ENCODE measurements around the gene GABBR2. TPM values are rescaled to one million over a fixed set of nuclear protein-coding genes. Genes with fewer than 3 reads are reported as not detected.

GABBR2 gene
- total RNA-seq, 2 donors from 2014 or later: not detected

DNA sequence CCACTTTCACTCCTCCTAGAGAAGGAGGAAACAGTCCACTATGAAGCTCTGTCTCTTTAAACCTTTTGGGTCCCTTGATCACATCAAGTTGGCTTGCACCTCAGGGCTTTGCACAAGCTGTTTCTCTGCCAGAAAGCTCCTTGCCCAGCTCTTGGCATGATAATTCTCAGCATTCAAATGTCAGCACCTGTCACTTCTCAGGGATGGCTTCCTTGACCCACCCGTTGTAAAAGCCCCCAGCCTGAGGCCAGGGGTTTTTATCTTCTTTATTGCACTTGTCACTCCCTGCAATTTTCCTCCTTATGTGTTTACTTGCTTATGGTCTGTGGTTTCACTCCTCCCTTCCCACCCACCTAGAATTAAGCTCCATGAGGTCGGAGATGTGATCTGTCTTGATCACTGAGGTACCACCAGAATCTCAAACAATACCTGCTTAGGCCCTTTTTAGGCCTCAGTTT, 252.6 kb downstream of the GABBR2 start:
- Histone ChIP-seq H3K27me3 (no peaks in the 10 kb centered on the region), H3K4me1 (no peaks in the 10 kb centered on the region), H3K36me3 (replicated peaks in 1 of 2; ENCODE audit: insufficient read depth in 1 of 2, low read depth in 2 of 2) (no peaks in the 10 kb centered on the region), H3K9me3 (no peaks in the 10 kb centered on the region), H3K27ac (no peak overlapping the region), H3K4me3 (no peak overlapping the region)
- no peak for TF ChIP-seq POLR2A (IDR thresholded peaks at IDR 0.05)
- TF ChIP-seq, protein P1, sequence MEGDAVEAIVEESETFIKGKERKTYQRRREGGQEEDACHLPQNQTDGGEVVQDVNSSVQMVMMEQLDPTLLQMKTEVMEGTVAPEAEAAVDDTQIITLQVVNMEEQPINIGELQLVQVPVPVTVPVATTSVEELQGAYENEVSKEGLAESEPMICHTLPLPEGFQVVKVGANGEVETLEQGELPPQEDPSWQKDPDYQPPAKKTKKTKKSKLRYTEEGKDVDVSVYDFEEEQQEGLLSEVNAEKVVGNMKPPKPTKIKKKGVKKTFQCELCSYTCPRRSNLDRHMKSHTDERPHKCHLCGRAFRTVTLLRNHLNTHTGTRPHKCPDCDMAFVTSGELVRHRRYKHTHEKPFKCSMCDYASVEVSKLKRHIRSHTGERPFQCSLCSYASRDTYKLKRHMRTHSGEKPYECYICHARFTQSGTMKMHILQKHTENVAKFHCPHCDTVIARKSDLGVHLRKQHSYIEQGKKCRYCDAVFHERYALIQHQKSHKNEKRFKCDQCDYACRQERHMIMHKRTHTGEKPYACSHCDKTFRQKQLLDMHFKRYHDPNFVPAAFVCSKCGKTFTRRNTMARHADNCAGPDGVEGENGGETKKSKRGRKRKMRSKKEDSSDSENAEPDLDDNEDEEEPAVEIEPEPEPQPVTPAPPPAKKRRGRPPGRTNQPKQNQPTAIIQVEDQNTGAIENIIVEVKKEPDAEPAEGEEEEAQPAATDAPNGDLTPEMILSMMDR (IDR thresholded peaks at IDR 0.05): no peak
- DNase-seq: no peak
- intact Hi-C loops (cut with DNase I): no loop called here
- WGBS, 2 donors: 35 to 45% methylated on average over 2 of the region's 2 CpGs
- ATAC-seq: no peak

DNA sequence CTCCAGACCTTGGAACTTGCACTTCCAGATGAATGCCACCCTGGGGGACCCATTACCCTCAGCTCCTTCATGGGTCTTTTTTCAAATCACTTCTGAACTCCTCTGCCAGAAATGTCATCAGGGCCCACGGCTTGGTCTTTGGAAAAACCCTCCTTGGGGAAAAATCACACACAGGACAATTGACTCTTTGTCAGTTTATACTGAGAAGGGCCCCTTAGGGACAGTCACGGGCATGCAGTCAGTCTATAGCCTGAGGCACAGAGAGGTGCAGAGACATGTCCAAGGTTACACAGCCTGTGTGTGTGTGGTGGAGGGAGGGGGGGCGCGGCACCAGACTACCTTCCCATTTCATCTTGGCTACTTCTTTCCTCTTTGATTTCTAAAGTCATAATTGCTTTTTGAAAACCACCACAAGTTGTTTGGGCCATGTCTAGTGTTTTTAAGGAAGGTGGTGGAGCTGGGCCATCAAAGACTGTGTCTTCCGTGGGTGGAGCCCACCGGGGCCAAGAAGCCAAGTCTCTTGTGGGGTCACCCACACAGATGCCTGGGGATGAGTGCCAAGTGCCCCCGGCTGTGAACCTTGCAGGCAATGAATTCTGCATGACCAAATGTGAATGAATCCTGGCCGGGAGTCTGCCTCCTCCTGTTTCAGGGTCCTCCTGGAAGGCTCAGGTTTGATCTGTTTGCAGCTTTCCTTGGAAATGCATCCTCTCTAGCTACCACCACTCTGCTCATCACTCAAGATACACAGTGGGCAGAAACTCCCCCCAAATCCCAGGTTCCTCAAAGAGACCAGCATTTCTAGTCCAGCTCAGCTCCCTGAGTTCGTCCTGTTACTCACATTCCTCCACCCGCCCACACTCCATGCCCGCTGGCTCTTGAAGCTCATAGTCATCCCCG, 253.2 kb downstream of the GABBR2 start:
- no peak overlapping the region for H3K27ac ChIP-seq
- intact Hi-C loops (cut with DNase I): no loop called here
- ATAC-seq (no peak), DNase-seq (no peak)
- no peaks in the 10 kb centered on the region for H3K9me3 ChIP-seq
- no peaks in the 10 kb centered on the region for H3K36me3 ChIP-seq (replicated peaks in 1 of 2; ENCODE audit: insufficient read depth in 1 of 2, low read depth in 2 of 2)
- H3K27me3 ChIP-seq: no peaks in the 10 kb centered on the region
- TF ChIP-seq, protein P1 (IDR thresholded peaks at IDR 0.05): no peak
- no peak for TF ChIP-seq POLR2A (IDR thresholded peaks at IDR 0.05)
- 73 to 75% methylated on average over 12 of the region's 12 CpGs for WGBS, 2 donors
- H3K4me3 ChIP-seq: no peak overlapping the region
- H3K4me1 ChIP-seq: no peaks in the 10 kb centered on the region

DNA sequence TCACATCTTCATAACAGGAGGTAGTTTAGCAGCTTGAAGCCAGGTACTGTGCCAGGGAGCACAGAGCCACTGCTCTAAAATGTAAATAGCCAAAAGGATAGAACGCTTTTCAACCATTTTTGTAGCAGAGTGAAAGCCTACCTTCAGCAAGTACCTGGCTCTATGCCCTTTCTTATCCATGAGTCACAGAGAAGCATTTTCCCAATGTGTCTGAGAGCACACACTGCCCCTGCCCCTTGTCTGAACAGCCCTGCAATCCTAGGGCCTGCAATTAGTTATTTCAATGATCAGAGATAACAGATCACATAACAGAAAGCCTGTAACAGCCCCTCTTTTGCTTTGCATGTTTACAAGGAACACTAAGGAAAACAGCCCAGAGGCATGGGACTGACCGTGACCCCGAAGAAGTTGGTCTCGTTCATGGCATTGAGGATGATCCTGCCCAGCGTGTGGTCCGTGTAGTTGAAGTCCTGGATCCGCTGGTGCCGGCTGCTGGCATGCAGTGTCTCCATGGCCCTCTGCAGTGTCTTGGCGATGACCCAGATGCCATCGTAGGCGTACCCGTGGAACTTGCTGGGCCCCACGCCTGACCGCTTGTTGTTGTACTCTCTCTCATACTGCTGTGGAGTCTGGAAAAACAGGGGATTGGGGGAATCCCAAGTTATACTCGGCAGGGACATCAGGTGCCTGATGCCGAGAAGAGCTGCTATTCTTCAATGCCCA, 255.0 kb downstream of the GABBR2 start:
- TF ChIP-seq, protein P1 (IDR thresholded peaks at IDR 0.05): no peak
- no peak for TF ChIP-seq POLR2A (IDR thresholded peaks at IDR 0.05)
- Histone ChIP-seq H3K4me1 (no peaks in the 10 kb centered on the region), H3K27ac (no peak overlapping the region), H3K9me3 (no peaks in the 10 kb centered on the region), H3K4me3 (no peak overlapping the region), H3K36me3 (replicated peaks in 1 of 2; ENCODE audit: insufficient read depth in 1 of 2, low read depth in 2 of 2) (no peaks in the 10 kb centered on the region), H3K27me3 (no peaks in the 10 kb centered on the region)
- intact Hi-C loops (cut with DNase I): no loop called here
- 76 to 88% methylated on average over 16 of the region's 16 CpGs for WGBS, 2 donors
- no peak for ATAC-seq
- no peak for DNase-seq

DNA sequence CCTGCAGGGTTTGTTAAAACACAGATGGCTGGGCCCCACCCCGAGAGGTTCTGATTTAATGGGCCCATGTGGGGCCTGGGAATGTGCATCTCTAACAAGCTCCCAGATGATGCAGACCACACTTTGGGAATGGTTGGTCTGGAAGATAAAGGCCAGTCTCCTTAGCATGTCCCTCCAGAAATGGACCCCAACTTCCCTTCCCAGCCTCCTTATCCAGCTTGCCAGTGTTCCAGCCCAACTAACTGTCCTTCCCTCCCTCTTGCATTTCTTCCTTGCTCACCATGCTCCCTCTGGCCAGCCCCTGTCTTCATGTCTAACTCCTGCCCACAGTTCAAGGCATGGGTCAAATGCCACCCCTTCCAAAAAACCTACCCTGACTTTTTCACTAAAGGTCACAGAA, 257.2 kb downstream of the GABBR2 start:
- Histone ChIP-seq H3K4me3 (no peak overlapping the region), H3K9me3 (no peaks in the 10 kb centered on the region), H3K27me3 (no peaks in the 10 kb centered on the region), H3K27ac (no peak overlapping the region), H3K4me1 (no peaks in the 10 kb centered on the region), H3K36me3 (replicated peaks in 1 of 2; ENCODE audit: insufficient read depth in 1 of 2, low read depth in 2 of 2) (no peaks in the 10 kb centered on the region)
- ATAC-seq: no peak
- TF ChIP-seq, protein P1 (IDR thresholded peaks at IDR 0.05): no peak
- no peak for TF ChIP-seq POLR2A (IDR thresholded peaks at IDR 0.05)
- intact Hi-C loops (cut with DNase I): no loop called here
- WGBS, 2 donors: 79 to 86% methylated on average over 1 of the region's 1 CpG
- DNase-seq: no peak
